ENCODE data around the gene SRGAP3.

The SRGAP3 gene

GRCh38 chr3:8964436-8965370, 284.7 kb downstream of the SRGAP3 start:
- TF ChIP-seq, protein P1, sequence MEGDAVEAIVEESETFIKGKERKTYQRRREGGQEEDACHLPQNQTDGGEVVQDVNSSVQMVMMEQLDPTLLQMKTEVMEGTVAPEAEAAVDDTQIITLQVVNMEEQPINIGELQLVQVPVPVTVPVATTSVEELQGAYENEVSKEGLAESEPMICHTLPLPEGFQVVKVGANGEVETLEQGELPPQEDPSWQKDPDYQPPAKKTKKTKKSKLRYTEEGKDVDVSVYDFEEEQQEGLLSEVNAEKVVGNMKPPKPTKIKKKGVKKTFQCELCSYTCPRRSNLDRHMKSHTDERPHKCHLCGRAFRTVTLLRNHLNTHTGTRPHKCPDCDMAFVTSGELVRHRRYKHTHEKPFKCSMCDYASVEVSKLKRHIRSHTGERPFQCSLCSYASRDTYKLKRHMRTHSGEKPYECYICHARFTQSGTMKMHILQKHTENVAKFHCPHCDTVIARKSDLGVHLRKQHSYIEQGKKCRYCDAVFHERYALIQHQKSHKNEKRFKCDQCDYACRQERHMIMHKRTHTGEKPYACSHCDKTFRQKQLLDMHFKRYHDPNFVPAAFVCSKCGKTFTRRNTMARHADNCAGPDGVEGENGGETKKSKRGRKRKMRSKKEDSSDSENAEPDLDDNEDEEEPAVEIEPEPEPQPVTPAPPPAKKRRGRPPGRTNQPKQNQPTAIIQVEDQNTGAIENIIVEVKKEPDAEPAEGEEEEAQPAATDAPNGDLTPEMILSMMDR (IDR thresholded peaks at IDR 0.05), result no peak
- no peak overlapping the region for H3K27ac ChIP-seq
- H3K4me3 ChIP-seq, result no peak overlapping the region
- DNase-seq (ENCODE audit: low spot score), result no peak

GRCh38 chr3:8963137-8963853, 286.2 kb downstream of the SRGAP3 start, which contains the start of gene RAD18:
Gene RAD18 (minus strand): TSS chr3:8963472. CDS start chr3:8963385, 87 bp downstream.
- Histone ChIP-seq H3K27ac (peak within 1 kb of the TSS; percentile 74 to 79), H3K4me3 (peak within 1 kb of the TSS; percentile 81)
- TF ChIP-seq, protein P1 (IDR thresholded peaks at IDR 0.05), result no peak
- peak; percentile 90 for DNase-seq (ENCODE audit: low spot score)

DNA sequence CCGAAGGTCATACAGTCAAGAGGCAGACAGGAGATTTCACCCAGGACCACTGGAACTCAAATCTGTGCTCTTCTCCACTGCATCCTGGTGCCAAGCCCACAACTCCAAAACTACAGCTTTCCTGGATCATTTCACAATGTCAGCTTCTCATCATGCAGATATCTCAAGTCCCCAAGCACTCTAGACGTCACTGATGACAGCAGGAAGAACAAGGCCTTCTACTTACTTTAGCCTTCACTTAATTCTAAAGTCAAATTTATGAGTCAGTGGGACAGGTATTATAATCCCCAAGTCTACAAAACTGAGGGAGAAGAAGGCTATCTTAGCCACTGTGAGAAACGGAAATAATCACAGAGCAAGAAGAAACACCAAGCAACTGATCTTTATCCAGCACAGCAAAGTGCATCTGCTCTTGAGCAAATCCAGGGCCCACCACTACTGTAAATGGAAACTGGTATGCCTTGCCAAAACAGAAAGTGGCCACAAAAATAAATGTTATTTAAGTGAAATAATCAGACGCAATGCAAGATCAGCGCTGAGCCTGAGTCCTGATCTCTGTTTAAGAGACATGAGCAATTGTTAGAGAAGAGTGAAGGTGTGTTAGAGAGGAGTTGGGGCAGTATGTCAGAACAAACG, 287.1 kb downstream of the SRGAP3 start:
- Histone ChIP-seq H3K27ac (peak overlapping the region in 1 of 2 donors; percentile 79), H3K4me3 (peak overlapping the region; percentile 81)
- TF ChIP-seq, protein P1 (IDR thresholded peaks at IDR 0.05), result no peak
- no peak for DNase-seq (ENCODE audit: low spot score)

GRCh38 chr3:8959668-8960067, 289.8 kb downstream of the SRGAP3 start:
- Histone ChIP-seq H3K27ac (no peak overlapping the region), H3K4me3 (no peak overlapping the region)
- no peak for DNase-seq (ENCODE audit: low spot score)
- TF ChIP-seq, protein P1 (IDR thresholded peaks at IDR 0.05), result no peak

DNA sequence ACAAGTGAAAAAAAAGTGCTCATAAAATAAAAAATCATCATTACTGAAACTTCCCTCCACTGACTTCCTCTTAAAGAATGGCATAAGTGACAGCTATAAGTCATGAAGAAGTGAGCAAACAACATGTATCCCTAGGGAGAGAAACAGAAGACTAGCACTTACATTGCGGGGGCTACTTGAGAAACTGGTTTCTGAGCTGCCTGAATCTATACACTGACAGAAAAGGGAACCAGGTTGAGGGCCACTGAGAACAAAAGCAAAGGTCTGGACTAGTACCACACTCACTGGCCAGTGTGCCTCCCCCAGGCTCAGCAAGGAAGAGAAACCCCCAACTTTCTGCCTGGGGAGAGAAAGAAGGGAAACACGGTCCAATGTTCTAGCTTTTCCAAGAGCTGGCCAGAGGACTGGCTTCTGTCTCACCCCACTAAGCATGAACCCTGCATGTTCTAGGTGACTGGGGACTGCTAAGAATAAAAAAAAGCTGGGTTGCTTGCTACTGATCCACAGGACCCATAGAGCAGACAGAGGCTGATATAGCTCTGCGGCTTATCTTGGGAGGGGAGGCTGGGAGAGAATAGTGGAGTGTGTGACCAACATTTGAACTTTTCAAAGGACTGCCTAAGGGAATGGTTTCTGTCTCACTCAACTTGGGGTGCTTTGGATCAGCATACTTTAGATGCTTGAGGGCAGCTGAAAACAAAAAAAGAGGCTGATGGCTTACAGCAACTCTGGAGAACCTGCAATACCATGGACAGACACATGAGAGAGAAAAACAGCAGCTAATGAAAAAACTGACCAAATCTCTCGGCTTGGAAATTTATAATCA, 294.3 kb downstream of the SRGAP3 start:
- DNase-seq (ENCODE audit: low spot score), result no peak
- H3K27ac ChIP-seq, result no peak overlapping the region
- no peak overlapping the region for H3K4me3 ChIP-seq
- TF ChIP-seq, protein P1 (IDR thresholded peaks at IDR 0.05), result no peak

GRCh38 chr3:8953313-8953712, 296.1 kb downstream of the SRGAP3 start:
- TF ChIP-seq, protein P1 (IDR thresholded peaks at IDR 0.05), result no peak
- DNase-seq (ENCODE audit: low spot score), result no peak
- Histone ChIP-seq H3K27ac (no peak overlapping the region), H3K4me3 (no peak overlapping the region)
